K562 (cell line): ENCODE data around the gene STC2. TPM values are rescaled to one million over a fixed set of nuclear protein-coding genes. Genes with fewer than 3 reads are reported as not detected.
"Not testable (repeated sequence)": the region's sequence is repeated elsewhere in the genome, so short reads cannot be mapped to it uniquely, and the experiment has no call there.

Experiments used
- ATAC-seq: fragments of 200-7000 bp; cut with Tn5 transposase; 3 replicates; pipeline ENCODE4 v1.9.1; 2020; ENCODE audit warnings: moderate library complexity
- BruUV-seq: library from RNA; stranded (reverse); fragments of 400-500 nt; replicated peaks from 2 replicates; lab custom pipeline; 2021; lab: Mats Ljungman, UMichigan
- CTCF ChIA-PET: fragments of 300-600 bp; formaldehyde crosslinking; extraction: SDS; loops from one replicate; lab custom pipeline; 2021; ENCODE audit warnings: low intra/inter-chr PET ratio; lab: Yijun Ruan, JAX
- POLR2A ChIA-PET: fragments of 300-600, 350-650 bp; sonication (Branson Sonifier 250); formaldehyde crosslinking; extraction: SDS; loops from one replicate; lab custom pipeline; 2021; ENCODE audit warnings: antibody characterized with exemption, inconsistent platforms; lab: Yijun Ruan, JAX
- DNase-seq, 4 experiments: peaks; one replicate each; pipeline versions ENCODE4 v3.0.0 to v3.0.0-alpha.2; 2011 to 2018; ENCODE audit warnings: low spot score in 3 of 4, mixed read lengths in 3 of 4; ENCODE audit errors: extremely low read depth in 1 of 4
- FAIRE-seq: peaks from 2 replicates; lab custom pipeline; 2011; peaks lifted over from hg19 to GRCh38; lab: Jason Lieb, UNC
- H2AFZ ChIP-seq: 2 replicates; pipeline ENCODE4 v1.6.0; 2011; ENCODE audit warnings: low read depth, low read length, control low read depth, inconsistent platforms
- H3K27ac ChIP-seq: fragments of 200-600 bp; 3 replicates; pipeline ENCODE4 v1.8.0; 2011; ENCODE audit warnings: low read depth, mild to moderate bottlenecking, control low read depth, inconsistent platforms, low read length, moderate library complexity, mixed read lengths; ENCODE audit errors: extremely low read depth
- H3K27me3 ChIP-seq, 2 experiments: fragments of 300-600 bp in 1 of 2; 2 replicates in 1 of 2; 3 replicates in 1 of 2; pipeline versions ENCODE4 v1.6.0 to v1.8.0; 2011; ENCODE audit warnings: inconsistent platforms in 2 of 2, low read length in 2 of 2, mild to moderate bottlenecking in 1 of 2, mixed read lengths in 1 of 2, moderate library complexity in 1 of 2; ENCODE audit not compliant: control insufficient read depth in 2 of 2, insufficient read depth in 2 of 2
- H3K36me3 ChIP-seq: fragments of 300-600 bp; 3 replicates; pipeline ENCODE4 v1.8.0; 2011; ENCODE audit warnings: mild to moderate bottlenecking, low read length, inconsistent platforms; ENCODE audit not compliant: control insufficient read depth, insufficient read depth
- H3K4me1 ChIP-seq, 2 experiments: fragments of 200-600 bp in 1 of 2; replicated peaks in 1 of 2; 2 replicates in 1 of 2; 3 replicates in 1 of 2; pipeline versions ENCODE4 v1.5.1 to v1.8.0; 2011; ENCODE audit warnings: inconsistent platforms in 2 of 2, low read length in 2 of 2, mild to moderate bottlenecking in 1 of 2, mixed read lengths in 1 of 2, moderate library complexity in 1 of 2; ENCODE audit not compliant: control insufficient read depth in 2 of 2, insufficient read depth in 2 of 2
- H3K4me2 ChIP-seq: 2 replicates; pipeline ENCODE4 v1.6.1; 2011; ENCODE audit warnings: low read length, control low read depth, inconsistent platforms, mixed read lengths; ENCODE audit not compliant: insufficient read depth
- H3K4me3 ChIP-seq: fragments of 200-600 bp; sonication (generic), shearing (Covaris generic); 2 replicates; pipeline ENCODE4 v1.5.1; 2016; ENCODE audit warnings: control low read depth, inconsistent platforms
- H3K79me2 ChIP-seq: fragments of 200-600 bp; 3 replicates; pipeline ENCODE4 v1.8.0; 2011; ENCODE audit warnings: low read length, inconsistent platforms; ENCODE audit not compliant: control insufficient read depth, insufficient read depth
- H3K9ac ChIP-seq, 2 experiments: 2 replicates each; pipeline versions ENCODE4 v1.6.0 to v1.6.1; 2011; ENCODE audit warnings: low read depth in 2 of 2, low read length in 2 of 2, control low read depth in 1 of 2, inconsistent platforms in 1 of 2, mild to moderate bottlenecking in 1 of 2, mixed read lengths in 1 of 2; ENCODE audit not compliant: insufficient read depth in 1 of 2
- H3K9me1 ChIP-seq: one replicate; pipeline ENCODE4 v1.6.0; 2011; ENCODE audit warnings: inconsistent platforms, mild to moderate bottlenecking, low read length, moderate library complexity; ENCODE audit not compliant: control insufficient read depth, insufficient read depth
- H3K9me3 ChIP-seq: replicated peaks from 2 replicates; pipeline ENCODE4 v1.5.1; 2011; ENCODE audit warnings: low read depth, low read length, inconsistent platforms; ENCODE audit not compliant: control insufficient read depth, insufficient read depth
- H4K20me1 ChIP-seq: replicated peaks from 2 replicates; pipeline ENCODE4 v1.6.1; 2011; ENCODE audit warnings: low read length, inconsistent platforms, mixed read lengths; ENCODE audit not compliant: control insufficient read depth, insufficient read depth
- WGBS: fragments of 100-300 bp; shearing (Covaris generic); methylation state at CpG from one replicate; pipeline ENCODE4 v1.1.6; 2016; ENCODE audit warnings: low coverage, mixed read lengths; ENCODE audit not compliant: insufficient coverage; ENCODE audit errors: missing lambda C conversion rate; 5-methylcytosine and 5-hydroxymethylcytosine counted together
- in situ Hi-C: fragments of 300-500 bp; cut with MboI; formaldehyde crosslinking; loops from 4 replicates; pipeline ENCODE4 v1.15.0; 2018; ENCODE audit warnings: inconsistent platforms, mixed read lengths
- intact Hi-C: fragments of 100-400 bp; cut with micrococcal nuclease; formaldehyde crosslinking; loops from 2 replicates; pipeline ENCODE4 v1.14.2; 2022
- polyA plus RNA-seq, 8 experiments: library from polyadenylated mRNA; depleted of rRNA in 4 of 8; stranded (reverse) in 5 of 8; unstranded in 3 of 8; fragments of >200 nt; fragmentation: Nextera tagmentation in 2 of 8; fragmentation: Illumina TruSeq in 1 of 8; extraction: Ambion mirVana in 2 of 8; extraction: Trizol in 1 of 8; gene quantifications; 2 replicates each; pipeline versions ENCODE4 v1.2.1 to v1.2.3, GENCODE V29; 2011 to 2014; ENCODE audit warnings: inconsistent platforms in 1 of 8, missing spikeins in 1 of 8
- total RNA-seq, 7 experiments: library from RNA; depleted of rRNA in 6 of 7; stranded (reverse); fragments of >200 nt in 6 of 7; fragmentation: Illumina TruSeq in 2 of 7; extraction: Trizol in 2 of 7; gene quantifications; 2 replicates each; pipeline versions ENCODE4 v1.2.1 to v1.2.3, GENCODE V29; 2011 to 2021; ENCODE audit warnings: low replicate concordance in 1 of 7
- TF ChIP-seq, protein P1 (sequence below): fragments of 250-450 bp; sonication (Bioruptor Pico); IDR thresholded peaks from 2 replicates; pipeline ENCODE4 v1.5.0; 2020; ENCODE audit warnings: mild to moderate bottlenecking

STC2 gene
- total and polyA plus RNA-seq, 9 of the 15 experiments (the other 6 are each of a cell fraction or from before 2014, with no cell fraction given): 0.62 to 31.7 (median 7.4) TPM

DNA sequence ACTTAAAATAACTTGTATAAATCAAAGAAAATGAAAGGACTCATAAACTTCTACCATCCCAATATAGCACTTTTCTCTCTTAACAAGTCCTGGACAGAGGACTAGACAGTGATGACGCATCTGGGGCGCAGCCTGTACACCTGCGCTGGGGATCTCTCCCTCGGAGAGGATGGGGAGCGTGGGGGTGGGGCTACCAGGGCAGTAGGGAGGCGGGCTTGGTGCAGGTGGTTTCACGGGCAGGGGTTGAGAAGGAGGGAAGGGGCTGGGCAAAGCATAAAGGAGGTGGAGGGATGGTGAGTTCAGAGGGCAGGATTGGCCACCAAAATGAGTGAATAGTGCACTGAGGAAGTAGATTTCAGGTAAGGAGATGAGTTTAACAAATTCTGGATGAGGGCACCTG is 41.1 kb downstream of the STC2 start:
- POLR2A ChIA-PET: no interaction called here
- in situ Hi-C loops: no loop called here
- ATAC-seq (no peak), FAIRE-seq (no peak)
- no TSS peak for BruUV-seq
- H3K9me3 ChIP-seq: no peaks in the 10 kb centered on the region
- peaks cover 4 to 13% of the 10 kb centered on the region in 2 experiments; a peak in 4 of 5 replicates for H3K4me1 ChIP-seq
- no peak overlapping the region for H3K27ac ChIP-seq
- TF ChIP-seq, protein P1, sequence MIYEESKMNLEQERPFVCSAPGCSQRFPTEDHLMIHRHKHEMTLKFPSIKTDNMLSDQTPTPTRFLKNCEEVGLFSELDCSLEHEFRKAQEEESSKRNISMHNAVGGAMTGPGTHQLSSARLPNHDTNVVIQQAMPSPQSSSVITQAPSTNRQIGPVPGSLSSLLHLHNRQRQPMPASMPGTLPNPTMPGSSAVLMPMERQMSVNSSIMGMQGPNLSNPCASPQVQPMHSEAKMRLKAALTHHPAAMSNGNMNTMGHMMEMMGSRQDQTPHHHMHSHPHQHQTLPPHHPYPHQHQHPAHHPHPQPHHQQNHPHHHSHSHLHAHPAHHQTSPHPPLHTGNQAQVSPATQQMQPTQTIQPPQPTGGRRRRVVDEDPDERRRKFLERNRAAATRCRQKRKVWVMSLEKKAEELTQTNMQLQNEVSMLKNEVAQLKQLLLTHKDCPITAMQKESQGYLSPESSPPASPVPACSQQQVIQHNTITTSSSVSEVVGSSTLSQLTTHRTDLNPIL: no peak
- TF ChIP-seq, all 486 proteins: peak for 0
- H4K20me1 ChIP-seq: no peaks in the 10 kb centered on the region
- intact Hi-C loops: no loop called here
- CTCF ChIA-PET: no interaction called here
- H3K27me3 ChIP-seq: peaks cover 19 to 35% of the 10 kb centered on the region in 2 experiments
- no peak for DNase-seq
- H3K4me2 ChIP-seq: no peak overlapping the region
- no peak overlapping the region for H2AFZ ChIP-seq
- H3K36me3 ChIP-seq: no peaks in the 10 kb centered on the region
- 7% methylated on average over 3 of the region's 7 CpGs for WGBS
- no peaks in the 10 kb centered on the region for H3K79me2 ChIP-seq
- no peak overlapping the region for H3K4me3 ChIP-seq
- no peaks in the 10 kb centered on the region for H3K9me1 ChIP-seq
- no peak overlapping the region for H3K9ac ChIP-seq

DNA sequence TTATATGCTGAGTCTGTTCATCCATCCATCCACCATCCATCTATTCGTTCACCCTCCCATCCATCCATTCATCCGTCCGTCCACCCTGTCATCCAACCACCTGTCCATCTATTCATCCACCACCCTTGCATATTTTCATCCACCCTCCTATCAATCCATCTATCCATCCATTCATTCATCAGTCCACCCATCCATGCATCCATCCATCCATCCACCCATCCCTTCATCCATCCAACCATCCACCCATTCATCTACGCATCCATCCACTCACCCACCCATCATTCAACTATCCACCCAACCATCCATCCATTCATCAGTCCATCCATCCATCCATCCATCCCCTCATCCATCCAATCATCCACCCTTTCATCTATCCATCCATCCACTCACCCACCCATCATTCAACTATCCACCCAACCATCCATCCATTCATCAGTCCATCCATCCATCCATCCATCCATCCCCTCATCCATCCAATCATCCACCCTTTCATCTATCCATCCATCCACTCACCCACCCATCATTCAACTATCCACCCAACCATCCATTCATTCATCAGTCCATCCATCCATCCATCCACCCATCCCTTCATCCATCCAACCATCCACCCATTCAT is 43.8 kb downstream of the STC2 start:
- H3K9ac ChIP-seq, H3K9me3 ChIP-seq, H3K4me3 ChIP-seq, BruUV-seq, H3K4me2 ChIP-seq, POLR2A ChIA-PET, H2AFZ ChIP-seq, DNase-seq, H3K9me1 ChIP-seq, ATAC-seq, H3K79me2 ChIP-seq, FAIRE-seq, H4K20me1 ChIP-seq, H3K27ac ChIP-seq, H3K36me3 ChIP-seq, in situ Hi-C loops: not testable (repeated sequence)
- CTCF ChIA-PET: interaction anchor here (1.0 kb wide), 1 partner anchor 9 kb away, joined by 3 read pairs; no protein-coding TSS in a partner anchor
- WGBS: 57% methylated on average over 3 of the region's 4 CpGs
- Histone ChIP-seq H3K27me3 (peaks cover 16 to 29% of the 10 kb centered on the region in 2 experiments; a peak in 4 of 5 replicates), H3K4me1 (peaks cover 4 to 13% of the 10 kb centered on the region in 2 experiments; a peak in 4 of 5 replicates)
- intact Hi-C loops: loop anchor here (5.0 kb wide), 2 partner anchors 347 to 577 kb away; no protein-coding TSS in a partner anchor
